Activated CD4-positive, CD25-positive, alpha-beta regulatory T cell treated with anti-CD3 and anti-CD28 coated beads, Interleukin-2, amount 50 U/mL, for 24 hours (primary cell): Measurements from ENCODE around the gene GRK5.
"Not testable (repeated sequence)": the region's sequence is repeated elsewhere in the genome, so short reads cannot be mapped to it uniquely, and the experiment has no call there.

Experiments
- ATAC-seq, 2 donors: fragments of 150-1000 bp; cut with Tn5 transposase; one replicate each; pipeline ENCODE4 v1.10.0; 2021; ENCODE audit warnings: mild to moderate bottlenecking in 1 of 2, moderate library complexity in 1 of 2

Gene GRK5

GRCh38 chr10:119251315-119251708 is 43.9 kb downstream of the GRK5 start:
- no peak for ATAC-seq

- ATAC-seq: no peak
Measured at GRCh38 chr10:119252051-119252465, 44.7 kb downstream of the GRK5 start.

GRCh38 chr10:119252470-119253151 is 45.2 kb downstream of the GRK5 start:
- ATAC-seq: no peak

- ATAC-seq: peak; percentile 90 to 94
Measured at GRCh38 chr10:119253433-119254174, 46.2 kb downstream of the GRK5 start.

- ATAC-seq: peak in 1 of 2 donors; percentile 11
Measured at GRCh38 chr10:119254335-119254734, 47.0 kb downstream of the GRK5 start.

- ATAC-seq: no peak
Measured at GRCh38 chr10:119256030-119256429, 48.7 kb downstream of the GRK5 start.

GRCh38 chr10:119256897-119257296 is 49.5 kb downstream of the GRK5 start:
- ATAC-seq: no peak

GRCh38 chr10:119257899-119258419 is 50.6 kb downstream of the GRK5 start:
- no peak for ATAC-seq

- no peak for ATAC-seq
Measured at GRCh38 chr10:119259345-119259744, 52.0 kb downstream of the GRK5 start.

GRCh38 chr10:119261016-119261415 is 53.6 kb downstream of the GRK5 start:
- ATAC-seq: not testable (repeated sequence)

- ATAC-seq: no peak
Measured at GRCh38 chr10:119263951-119264617, 56.7 kb downstream of the GRK5 start.

- ATAC-seq: no peak
Measured at GRCh38 chr10:119265691-119266090, 58.3 kb downstream of the GRK5 start.

- no peak for ATAC-seq
Measured at GRCh38 chr10:119267384-119267783, 60.0 kb downstream of the GRK5 start.

GRCh38 chr10:119268428-119268827 is 61.1 kb downstream of the GRK5 start:
- peak; percentile 4 to 17 for ATAC-seq

- peak; percentile 60 to 69 for ATAC-seq
Measured at GRCh38 chr10:119268871-119269506, 61.6 kb downstream of the GRK5 start.

- no peak for ATAC-seq
Measured at GRCh38 chr10:119269737-119270136, 62.4 kb downstream of the GRK5 start.

GRCh38 chr10:119270762-119271366 is 63.5 kb downstream of the GRK5 start:
- peak; percentile 72 to 77 for ATAC-seq

GRCh38 chr10:119272338-119272734 is 65.0 kb downstream of the GRK5 start:
- ATAC-seq: not testable (repeated sequence)

GRCh38 chr10:119272736-119273135 is 65.4 kb downstream of the GRK5 start:
- ATAC-seq: no peak

GRCh38 chr10:119273413-119273812 is 66.0 kb downstream of the GRK5 start:
- ATAC-seq: no peak

- ATAC-seq: no peak
Measured at GRCh38 chr10:119274519-119275045, 67.2 kb downstream of the GRK5 start.

GRCh38 chr10:119275085-119275484 is 67.7 kb downstream of the GRK5 start:
- ATAC-seq: no peak
